WTC11 (cell line): ENCODE results near the gene CEP78. TPM values are rescaled to one million over a fixed set of nuclear protein-coding genes. Genes with fewer than 3 reads are reported as not detected.

ENCODE experiments used
- ATAC-seq: fragments of 200-7000 bp; cut with Tn5 transposase; 2 replicates; pipeline ENCODE4 v1.10.0; 2021; ENCODE audit warnings: mild to moderate bottlenecking, moderate library complexity
- CTCF ChIA-PET: fragments of 300-600 bp; sonication (Branson Sonifier 250); formaldehyde crosslinking; loops from one replicate; lab custom pipeline; 2021; ENCODE audit warnings: antibody characterized with exemption; lab: Charles Lee
- POLR2A ChIA-PET: fragments of 350-600 bp; sonication (Branson Sonifier 250); formaldehyde crosslinking; loops from one replicate; lab custom pipeline; 2021; ENCODE audit warnings: antibody characterized with exemption; lab: Charles Lee
- DNase-seq: peaks from one replicate; pipeline ENCODE4 v3.0.0; 2021; ENCODE audit warnings: low spot score
- H3K27ac Mint-ChIP-seq: 2 replicates; pipeline ENCODE4 v1.8.0; 2021; ENCODE audit warnings: mixed read lengths
- H3K27me3 Mint-ChIP-seq: 2 replicates; pipeline ENCODE4 v1.8.0; 2021; ENCODE audit warnings: low read depth, mild to moderate bottlenecking, moderate library complexity, mixed read lengths
- H3K36me3 Mint-ChIP-seq: 2 replicates; pipeline ENCODE4 v1.8.0; 2021; ENCODE audit warnings: mixed read lengths
- H3K4me1 Mint-ChIP-seq: 2 replicates; pipeline ENCODE4 v1.8.0; 2022; ENCODE audit warnings: mixed read lengths
- H3K4me3 Mint-ChIP-seq: 2 replicates; pipeline ENCODE4 v1.8.0; 2021; ENCODE audit warnings: mild to moderate bottlenecking, moderate library complexity, mixed read lengths
- H3K9me3 Mint-ChIP-seq: 2 replicates; pipeline ENCODE4 v1.8.0; 2021; ENCODE audit warnings: mixed read lengths
- ATF2 ChIP-seq: sonication (generic); formaldehyde crosslinking; IDR thresholded peaks from 2 replicates; pipeline ENCODE4 v1.8.1; 2022; ENCODE audit warnings: low read depth, missing genetic modification reagents, borderline replicate concordance
- CREB1 ChIP-seq: sonication (generic); formaldehyde crosslinking; IDR thresholded peaks from 2 replicates; pipeline ENCODE4 v1.8.0; 2023; ENCODE audit warnings: mild to moderate bottlenecking, missing genetic modification reagents
- E2F5 ChIP-seq: sonication (generic); formaldehyde crosslinking; IDR thresholded peaks from 2 replicates; pipeline ENCODE4 v1.8.1; 2022; ENCODE audit warnings: mild to moderate bottlenecking, moderate library complexity, missing genetic modification reagents
- IRF2 ChIP-seq: sonication (generic); formaldehyde crosslinking; IDR thresholded peaks from 2 replicates; pipeline ENCODE4 v1.8.0; 2022; ENCODE audit warnings: low read depth, missing genetic modification reagents, borderline replicate concordance
- KAT7 ChIP-seq: sonication (generic); formaldehyde crosslinking; IDR thresholded peaks from 2 replicates; pipeline ENCODE4 v1.8.1; 2023; ENCODE audit warnings: missing genetic modification reagents, mild to moderate bottlenecking, borderline replicate concordance
- NFYB ChIP-seq: sonication (generic); formaldehyde crosslinking; conservative IDR thresholded peaks from 2 replicates; pipeline ENCODE4 v1.8.0; 2022; ENCODE audit warnings: low read depth, missing genetic modification reagents
- NR3C1 ChIP-seq: sonication (generic); formaldehyde crosslinking; conservative IDR thresholded peaks from 2 replicates; pipeline ENCODE4 v1.8.1; 2023; ENCODE audit warnings: low read depth, mild to moderate bottlenecking, missing genetic modification reagents
- SP1 ChIP-seq: sonication (generic); formaldehyde crosslinking; conservative IDR thresholded peaks from 2 replicates; pipeline ENCODE4 v1.8.1; 2022; ENCODE audit warnings: missing genetic modification reagents
- TP53 ChIP-seq: sonication (generic); formaldehyde crosslinking; IDR thresholded peaks from 2 replicates; pipeline ENCODE4 v1.8.1; 2023; ENCODE audit warnings: mild to moderate bottlenecking, missing genetic modification reagents
- ZBTB43 ChIP-seq: sonication (generic); formaldehyde crosslinking; IDR thresholded peaks from 2 replicates; pipeline ENCODE4 v1.8.1; 2023; ENCODE audit warnings: mild to moderate bottlenecking, missing genetic modification reagents
- ZNF219 ChIP-seq: sonication (generic); formaldehyde crosslinking; IDR thresholded peaks from 2 replicates; pipeline ENCODE4 v1.8.0; 2023; ENCODE audit warnings: missing genetic modification reagents, mild to moderate bottlenecking, borderline replicate concordance
- ZNF281 ChIP-seq: sonication (generic); formaldehyde crosslinking; IDR thresholded peaks from 2 replicates; pipeline ENCODE4 v1.8.0; 2023; ENCODE audit warnings: mild to moderate bottlenecking, missing genetic modification reagents
- ZNF317 ChIP-seq: sonication (generic); formaldehyde crosslinking; IDR thresholded peaks from 2 replicates; pipeline ENCODE4 v1.8.1; 2023; ENCODE audit warnings: low read depth, mild to moderate bottlenecking, moderate library complexity, missing genetic modification reagents, borderline replicate concordance
- total RNA-seq: library from RNA; stranded (reverse); gene quantifications from 3 replicates; pipeline ENCODE4 v1.2.3, GENCODE V29; 2021
- TF ChIP-seq, protein P1 (sequence below): fragments of 250-450 bp; sonication (Bioruptor Pico); IDR thresholded peaks from 2 replicates; pipeline ENCODE4 v1.8.0; 2021; ENCODE audit warnings: mild to moderate bottlenecking
- TF ChIP-seq, protein P2 (sequence below): sonication (generic); formaldehyde crosslinking; IDR thresholded peaks from 2 replicates; pipeline ENCODE4 v1.8.0; 2022; ENCODE audit warnings: mild to moderate bottlenecking, missing genetic modification reagents

CEP78 gene
- total RNA-seq, 1 experiment from 2014 or later = 42.0 TPM

- Mint-ChIP-seq H3K36me3 (peaks cover 34% of the 10 kb centered on the region), H3K27me3 (no peaks in the 10 kb centered on the region), H3K4me3 (no peak overlapping the region), H3K4me1 (no peaks in the 10 kb centered on the region), H3K27ac (no peak overlapping the region), H3K9me3 (no peaks in the 10 kb centered on the region)
- ATAC-seq = no peak
- CTCF ChIA-PET = no interaction called here
- no peak for TF ChIP-seq TP53 (CRISPR knock-in tag)
- no peak for DNase-seq
- POLR2A ChIA-PET = no interaction called here
These were observed 16.7 kb downstream of the CEP78 start for GRCh38 chr9:78252616-78253015.

- TF ChIP-seq NFYB (no peak), E2F5 (no peak), ZNF219 (CRISPR knock-in tag) (no peak), KAT7 (CRISPR knock-in tag) (no peak), CREB1 (CRISPR knock-in tag) (no peak), ZBTB43 (no peak), NR3C1 (no peak), IRF2 (CRISPR knock-in tag) (no peak), ATF2 (CRISPR knock-in tag) (no peak), ZNF317 (CRISPR knock-in tag) (no peak), ZNF281 (CRISPR knock-in tag) (no peak), SP1 (CRISPR knock-in tag) (no peak)
- TF ChIP-seq, protein P1, sequence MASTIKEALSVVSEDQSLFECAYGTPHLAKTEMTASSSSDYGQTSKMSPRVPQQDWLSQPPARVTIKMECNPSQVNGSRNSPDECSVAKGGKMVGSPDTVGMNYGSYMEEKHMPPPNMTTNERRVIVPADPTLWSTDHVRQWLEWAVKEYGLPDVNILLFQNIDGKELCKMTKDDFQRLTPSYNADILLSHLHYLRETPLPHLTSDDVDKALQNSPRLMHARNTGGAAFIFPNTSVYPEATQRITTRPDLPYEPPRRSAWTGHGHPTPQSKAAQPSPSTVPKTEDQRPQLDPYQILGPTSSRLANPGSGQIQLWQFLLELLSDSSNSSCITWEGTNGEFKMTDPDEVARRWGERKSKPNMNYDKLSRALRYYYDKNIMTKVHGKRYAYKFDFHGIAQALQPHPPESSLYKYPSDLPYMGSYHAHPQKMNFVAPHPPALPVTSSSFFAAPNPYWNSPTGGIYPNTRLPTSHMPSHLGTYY = no peak
- TF ChIP-seq, protein P2, sequence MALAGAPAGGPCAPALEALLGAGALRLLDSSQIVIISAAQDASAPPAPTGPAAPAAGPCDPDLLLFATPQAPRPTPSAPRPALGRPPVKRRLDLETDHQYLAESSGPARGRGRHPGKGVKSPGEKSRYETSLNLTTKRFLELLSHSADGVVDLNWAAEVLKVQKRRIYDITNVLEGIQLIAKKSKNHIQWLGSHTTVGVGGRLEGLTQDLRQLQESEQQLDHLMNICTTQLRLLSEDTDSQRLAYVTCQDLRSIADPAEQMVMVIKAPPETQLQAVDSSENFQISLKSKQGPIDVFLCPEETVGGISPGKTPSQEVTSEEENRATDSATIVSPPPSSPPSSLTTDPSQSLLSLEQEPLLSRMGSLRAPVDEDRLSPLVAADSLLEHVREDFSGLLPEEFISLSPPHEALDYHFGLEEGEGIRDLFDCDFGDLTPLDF (CRISPR knock-in tag) = no peak
- no peak for DNase-seq
- CTCF ChIA-PET = no interaction called here
- Mint-ChIP-seq H3K4me1 (no peaks in the 10 kb centered on the region), H3K27ac (no peak overlapping the region), H3K36me3 (peaks cover 34% of the 10 kb centered on the region), H3K4me3 (no peak overlapping the region), H3K27me3 (no peaks in the 10 kb centered on the region), H3K9me3 (no peaks in the 10 kb centered on the region)
- ATAC-seq = no peak
- POLR2A ChIA-PET = no interaction called here
These were observed 17.4 kb downstream of the CEP78 start for GRCh38 chr9:78253285-78253684.
